Measurements from ENCODE around the gene ZNF682. TPM values are rescaled to one million over a fixed set of nuclear protein-coding genes. Genes with fewer than 3 reads are reported as not detected.

ZNF682 gene
- total RNA-seq, 1 experiment from 2014 or later: 23.0 TPM

DNA sequence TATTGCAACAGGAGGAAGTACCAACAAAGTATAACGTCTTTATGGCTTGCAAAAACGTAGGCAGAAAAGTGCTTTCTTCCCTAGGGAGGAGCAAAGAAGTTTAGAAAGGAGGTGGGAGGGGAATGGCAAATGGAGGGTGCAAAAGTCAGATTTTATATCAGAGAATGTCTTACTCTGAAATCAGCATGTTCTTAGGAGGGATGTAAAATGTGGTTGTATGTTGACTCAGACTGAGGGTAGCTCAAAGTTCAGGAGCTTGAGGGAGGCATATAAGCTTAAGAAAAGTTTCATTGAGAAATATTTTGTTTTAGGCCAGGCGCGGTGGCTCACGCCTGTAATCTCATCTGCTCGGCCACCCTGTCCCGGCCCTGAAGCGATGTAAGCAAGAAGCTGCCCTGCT is 40.2 kb upstream of the ZNF682 start:
- WGBS (ENCODE audit: extremely low coverage, insufficient read length, low lambda C conversion rate): no CpG with 5 or more reads among the region's 8 CpGs
- no peak overlapping the region for H2BK5ac ChIP-seq (ENCODE audit: insufficient read length, low read length)

More for the DNA sequence above, 40.2 kb upstream of the ZNF682 start:
- Histone ChIP-seq H2BK20ac (ENCODE audit: low read depth, low read length, poor library complexity, severe bottlenecking) (no peak overlapping the region), H4K91ac (ENCODE audit: insufficient read length, low read depth, low read length) (no peak overlapping the region), H3K79me2 (ENCODE audit: insufficient read depth, low read length) (peaks cover 51% of the 10 kb centered on the region; the same call in 1 of the 2 replicates), H3K23me2 (ENCODE audit: insufficient read length, low read depth, low read length, poor library complexity, severe bottlenecking) (no peaks in the 10 kb centered on the region), H4K20me1 (ENCODE audit: control insufficient read depth, insufficient read depth, insufficient read length) (no peaks in the 10 kb centered on the region), H2AFZ (ENCODE audit: low read length) (no peak overlapping the region), H2BK120ac (ENCODE audit: low read depth, low read length, poor library complexity, severe bottlenecking) (no peak overlapping the region), H3K14ac (ENCODE audit: insufficient read depth, low read length) (no peak overlapping the region), H2BK12ac (ENCODE audit: insufficient read length, low read depth, low read length) (no peak overlapping the region), H3K4me1 (ENCODE audit: insufficient read depth, low read length) (peaks cover 14% of the 10 kb centered on the region), H2BK15ac (ENCODE audit: low read depth, low read length) (no peak overlapping the region), H3K4ac (ENCODE audit: low read depth, low read length) (no peak overlapping the region), H3K56ac (ENCODE audit: insufficient read length, low read depth, low read length) (no peak overlapping the region), H3K18ac (ENCODE audit: insufficient read length, low read depth, low read length) (no peak overlapping the region), H3K79me1 (ENCODE audit: insufficient read depth, low read depth, low read length, poor library complexity, severe bottlenecking) (no peaks in the 10 kb centered on the region), H3K9me3 (ENCODE audit: control insufficient read depth, low read depth, low read length) (no peaks in the 10 kb centered on the region), H3K9ac (ENCODE audit: extremely low read depth, insufficient read length, low read length) (peak overlapping the region; percentile 96), H2AK5ac (ENCODE audit: insufficient read length, low read length) (no peak overlapping the region), H4K5ac (ENCODE audit: insufficient read length, low read depth, low read length) (no peak overlapping the region), H3T11ph (ENCODE audit: low read length) (no peak overlapping the region), H3K4me2 (ENCODE audit: insufficient read depth, insufficient read length, low read length) (peak overlapping the region; percentile 94), H3K27ac (ENCODE audit: insufficient read length, low read depth, low read length) (no peak overlapping the region), H3K23ac (ENCODE audit: insufficient read length, low read depth, low read length) (no peak overlapping the region), H4K8ac (replicated peaks; ENCODE audit: insufficient read length, low read depth, low read length) (no peak overlapping the region), H3K27me3 (ENCODE audit: insufficient read depth, low read length) (no peaks in the 10 kb centered on the region)
- Mint-ChIP-seq H3K36me3 (ENCODE audit: insufficient read depth in 1 of 3, low read depth in 3 of 3) (peaks cover 34 to 47% (median 38%) of the 10 kb centered on the region in 3 experiments), H3K27ac (peak overlapping the region; percentile 12 to 45 (median 22); a peak in 5 of 7 replicates), H3K4me3 (peak overlapping the region; percentile 99), H3K9me3 (peaks cover 0 to 22% of the 10 kb centered on the region in 2 experiments; a peak in 4 of 5 replicates), H3K27me3 (ENCODE audit: low read depth) (no peaks in the 10 kb centered on the region), H3K4me1 (peaks cover 48 to 49% of the 10 kb centered on the region in 2 experiments)
- TF ChIP-seq, protein P1, sequence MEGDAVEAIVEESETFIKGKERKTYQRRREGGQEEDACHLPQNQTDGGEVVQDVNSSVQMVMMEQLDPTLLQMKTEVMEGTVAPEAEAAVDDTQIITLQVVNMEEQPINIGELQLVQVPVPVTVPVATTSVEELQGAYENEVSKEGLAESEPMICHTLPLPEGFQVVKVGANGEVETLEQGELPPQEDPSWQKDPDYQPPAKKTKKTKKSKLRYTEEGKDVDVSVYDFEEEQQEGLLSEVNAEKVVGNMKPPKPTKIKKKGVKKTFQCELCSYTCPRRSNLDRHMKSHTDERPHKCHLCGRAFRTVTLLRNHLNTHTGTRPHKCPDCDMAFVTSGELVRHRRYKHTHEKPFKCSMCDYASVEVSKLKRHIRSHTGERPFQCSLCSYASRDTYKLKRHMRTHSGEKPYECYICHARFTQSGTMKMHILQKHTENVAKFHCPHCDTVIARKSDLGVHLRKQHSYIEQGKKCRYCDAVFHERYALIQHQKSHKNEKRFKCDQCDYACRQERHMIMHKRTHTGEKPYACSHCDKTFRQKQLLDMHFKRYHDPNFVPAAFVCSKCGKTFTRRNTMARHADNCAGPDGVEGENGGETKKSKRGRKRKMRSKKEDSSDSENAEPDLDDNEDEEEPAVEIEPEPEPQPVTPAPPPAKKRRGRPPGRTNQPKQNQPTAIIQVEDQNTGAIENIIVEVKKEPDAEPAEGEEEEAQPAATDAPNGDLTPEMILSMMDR (conservative IDR thresholded peaks at IDR 0.05): no peak
- no peak for DNase-seq

All from H9 (cell line).